Fibroblast of lung (primary cell): ENCODE results near the gene CLASP2.

Source experiments
- EZH2 ChIP-seq: IDR thresholded peaks from 2 replicates; pipeline ENCODE4 v1.5.1; 2012; ENCODE audit warnings: low read length, control low read depth, mild to moderate bottlenecking; ENCODE audit errors: missing control alignments
- TF ChIP-seq, protein P1 (sequence below), 2 donors: IDR thresholded peaks in 1 of 2; conservative IDR thresholded peaks in 1 of 2; 1 replicate in 1 of 2; 2 replicates in 1 of 2; pipeline ENCODE4 v1.5.1; 2011 to 2012; ENCODE audit warnings: low read length in 2 of 2, control low read depth in 1 of 2, inconsistent platforms in 1 of 2, low read depth in 1 of 2, mild to moderate bottlenecking in 1 of 2

DNA sequence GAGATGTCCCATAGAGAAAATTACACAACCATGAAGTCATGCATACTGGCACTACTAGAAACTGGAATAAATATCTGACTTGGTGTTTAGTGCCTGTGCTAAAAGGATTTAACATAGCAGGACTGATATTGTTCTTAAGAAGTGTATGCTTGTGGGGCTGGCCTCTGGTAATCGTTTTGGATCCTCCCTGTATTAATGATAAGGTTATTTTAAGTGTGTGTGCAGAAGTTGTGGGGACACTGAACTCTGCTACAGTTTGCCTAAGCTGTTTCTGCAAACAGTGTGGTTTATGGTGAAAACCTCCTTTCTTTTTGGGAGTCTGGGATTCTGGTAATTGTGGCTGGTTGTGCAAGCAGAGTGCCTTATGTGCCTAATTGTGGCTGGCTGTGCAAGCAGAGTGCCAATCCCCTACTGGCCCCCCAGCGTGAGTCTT lies 120.8 kb downstream of the CLASP2 start:
- TF ChIP-seq, protein P1, sequence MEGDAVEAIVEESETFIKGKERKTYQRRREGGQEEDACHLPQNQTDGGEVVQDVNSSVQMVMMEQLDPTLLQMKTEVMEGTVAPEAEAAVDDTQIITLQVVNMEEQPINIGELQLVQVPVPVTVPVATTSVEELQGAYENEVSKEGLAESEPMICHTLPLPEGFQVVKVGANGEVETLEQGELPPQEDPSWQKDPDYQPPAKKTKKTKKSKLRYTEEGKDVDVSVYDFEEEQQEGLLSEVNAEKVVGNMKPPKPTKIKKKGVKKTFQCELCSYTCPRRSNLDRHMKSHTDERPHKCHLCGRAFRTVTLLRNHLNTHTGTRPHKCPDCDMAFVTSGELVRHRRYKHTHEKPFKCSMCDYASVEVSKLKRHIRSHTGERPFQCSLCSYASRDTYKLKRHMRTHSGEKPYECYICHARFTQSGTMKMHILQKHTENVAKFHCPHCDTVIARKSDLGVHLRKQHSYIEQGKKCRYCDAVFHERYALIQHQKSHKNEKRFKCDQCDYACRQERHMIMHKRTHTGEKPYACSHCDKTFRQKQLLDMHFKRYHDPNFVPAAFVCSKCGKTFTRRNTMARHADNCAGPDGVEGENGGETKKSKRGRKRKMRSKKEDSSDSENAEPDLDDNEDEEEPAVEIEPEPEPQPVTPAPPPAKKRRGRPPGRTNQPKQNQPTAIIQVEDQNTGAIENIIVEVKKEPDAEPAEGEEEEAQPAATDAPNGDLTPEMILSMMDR (conservative IDR thresholded peaks at IDR 0.05 in 1 of 2, IDR thresholded peaks at IDR 0.05 in 1 of 2; ENCODE audit: low read depth in 1 of 2, low read length in 2 of 2) = no peak
- no peak for TF ChIP-seq EZH2
